ENCODE data around the gene RIC1.
A peak's percentile ranks its signal among the peaks of the same experiment; 100 is the strongest.
"Not testable (repeated sequence)": the region's sequence is repeated elsewhere in the genome, so short reads cannot be mapped to it uniquely, and the experiment has no call there.

RIC1 gene

DNA sequence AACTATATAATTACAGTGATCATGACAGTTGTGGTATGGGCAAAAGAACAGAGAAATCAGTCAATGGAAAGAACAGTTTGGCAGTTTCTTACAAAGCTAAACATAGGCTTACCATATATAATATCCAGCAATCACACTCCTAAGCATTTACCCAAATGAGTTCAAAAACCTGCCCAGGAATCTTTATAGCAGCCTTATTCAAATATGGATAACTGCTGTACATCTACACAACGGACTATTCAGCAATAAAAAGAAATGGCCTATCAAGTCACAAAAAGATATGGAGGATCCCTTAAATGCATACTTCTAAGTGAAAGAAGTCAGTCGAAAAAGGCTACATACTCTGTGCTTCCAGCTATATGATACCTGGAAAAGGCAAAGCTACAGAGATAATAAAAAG, 167.4 kb downstream of the RIC1 start:
- TF ChIP-seq, protein P1, sequence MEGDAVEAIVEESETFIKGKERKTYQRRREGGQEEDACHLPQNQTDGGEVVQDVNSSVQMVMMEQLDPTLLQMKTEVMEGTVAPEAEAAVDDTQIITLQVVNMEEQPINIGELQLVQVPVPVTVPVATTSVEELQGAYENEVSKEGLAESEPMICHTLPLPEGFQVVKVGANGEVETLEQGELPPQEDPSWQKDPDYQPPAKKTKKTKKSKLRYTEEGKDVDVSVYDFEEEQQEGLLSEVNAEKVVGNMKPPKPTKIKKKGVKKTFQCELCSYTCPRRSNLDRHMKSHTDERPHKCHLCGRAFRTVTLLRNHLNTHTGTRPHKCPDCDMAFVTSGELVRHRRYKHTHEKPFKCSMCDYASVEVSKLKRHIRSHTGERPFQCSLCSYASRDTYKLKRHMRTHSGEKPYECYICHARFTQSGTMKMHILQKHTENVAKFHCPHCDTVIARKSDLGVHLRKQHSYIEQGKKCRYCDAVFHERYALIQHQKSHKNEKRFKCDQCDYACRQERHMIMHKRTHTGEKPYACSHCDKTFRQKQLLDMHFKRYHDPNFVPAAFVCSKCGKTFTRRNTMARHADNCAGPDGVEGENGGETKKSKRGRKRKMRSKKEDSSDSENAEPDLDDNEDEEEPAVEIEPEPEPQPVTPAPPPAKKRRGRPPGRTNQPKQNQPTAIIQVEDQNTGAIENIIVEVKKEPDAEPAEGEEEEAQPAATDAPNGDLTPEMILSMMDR (IDR thresholded peaks at IDR 0.05; ENCODE audit: insufficient read depth, low read depth, low read length, missing control alignments), result no peak
- no peak for DNase-seq (ENCODE audit: low read depth)
- no peak overlapping the region for H3K4me3 ChIP-seq (ENCODE audit: low read length)

GRCh38 chr9:5798581-5798980, 169.7 kb downstream of the RIC1 start:
- DNase-seq (ENCODE audit: low read depth), result no peak
- no peak overlapping the region for H3K4me3 ChIP-seq (ENCODE audit: low read length)
- TF ChIP-seq, protein P1 (IDR thresholded peaks at IDR 0.05; ENCODE audit: insufficient read depth, low read depth, low read length, missing control alignments), result no peak

- DNase-seq (ENCODE audit: low read depth), result peak; percentile 57
- H3K4me3 ChIP-seq (ENCODE audit: low read length), result no peak overlapping the region
These were observed 170.4 kb downstream of the RIC1 start for GRCh38 chr9:5799314-5799713.

DNA sequence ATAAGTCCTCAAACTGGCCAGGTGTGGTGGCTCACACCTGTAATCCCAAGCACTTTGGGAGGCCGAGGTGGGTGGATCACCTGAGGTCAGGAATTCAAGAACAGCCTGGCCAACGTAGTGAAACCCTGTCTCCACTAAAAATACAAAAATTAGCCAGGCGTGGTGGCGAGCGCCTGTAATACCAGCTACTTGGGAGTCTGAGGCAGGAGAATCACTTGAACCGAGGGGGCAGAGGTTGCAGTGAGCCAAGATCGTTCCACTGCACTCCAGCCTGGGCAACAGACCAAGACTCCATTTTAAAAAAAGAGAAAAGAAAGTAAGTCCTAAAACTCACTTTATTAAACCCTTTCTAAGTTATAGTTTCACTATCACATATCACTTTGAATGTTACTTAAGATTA, 171.5 kb downstream of the RIC1 start:
- not testable (repeated sequence) for H3K4me3 ChIP-seq (ENCODE audit: low read length); DNase-seq (ENCODE audit: low read depth)

More at GRCh38 chr9:5799314-5799713, 170.4 kb downstream of the RIC1 start:
- TF ChIP-seq, protein P1 (IDR thresholded peaks at IDR 0.05; ENCODE audit: insufficient read depth, low read depth, low read length, missing control alignments), result peak; percentile 95

- H3K4me3 ChIP-seq (ENCODE audit: low read length), result no peak overlapping the region
- TF ChIP-seq, protein P1 (IDR thresholded peaks at IDR 0.05; ENCODE audit: insufficient read depth, low read depth, low read length, missing control alignments), result no peak
- peak; percentile 11 for DNase-seq (ENCODE audit: low read depth)
These were observed 172.2 kb downstream of the RIC1 start for GRCh38 chr9:5800969-5801738.

DNA sequence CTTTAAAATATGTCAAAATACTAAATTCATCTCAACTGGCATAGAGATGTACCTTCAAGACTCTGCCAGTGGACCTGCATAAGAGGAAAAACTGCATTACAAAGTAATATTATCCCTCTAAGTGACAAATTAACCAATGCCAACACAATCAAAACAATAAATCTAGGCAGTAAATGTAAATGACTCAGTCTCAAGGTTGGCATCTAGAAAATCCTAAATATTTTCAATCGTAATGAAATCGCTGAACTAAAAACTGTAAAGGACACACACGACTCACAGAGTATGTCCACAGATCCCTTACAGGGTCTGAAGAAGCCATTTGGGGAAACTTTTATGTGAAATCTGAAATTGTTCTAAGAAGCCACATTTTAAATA, 172.8 kb downstream of the RIC1 start:
- H3K4me3 ChIP-seq (ENCODE audit: low read length), result no peak overlapping the region

DNA sequence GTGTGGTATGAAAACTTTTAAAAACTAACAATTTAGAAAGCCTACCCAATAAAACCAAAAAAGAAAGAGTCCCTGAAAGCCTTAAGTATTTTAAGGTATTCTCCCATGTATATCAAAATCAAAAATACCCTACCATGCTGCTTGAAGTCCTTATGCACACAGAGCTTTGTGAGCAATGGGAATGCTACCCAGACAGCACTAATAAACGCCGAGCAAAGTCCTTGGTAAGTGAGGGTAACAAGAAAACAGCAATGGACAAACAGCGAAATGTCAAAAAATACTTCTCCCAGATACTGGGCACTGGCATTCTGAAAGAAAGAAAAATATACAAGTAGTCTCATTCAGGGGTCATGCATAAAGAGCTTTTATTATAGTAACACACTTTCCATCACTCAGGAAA, 176.6 kb downstream of the RIC1 start:
- TF ChIP-seq, protein P1 (IDR thresholded peaks at IDR 0.05; ENCODE audit: insufficient read depth, low read depth, low read length, missing control alignments), result no peak
- no peak for DNase-seq (ENCODE audit: low read depth)

More for the DNA sequence above, 172.8 kb downstream of the RIC1 start:
- no peak for DNase-seq (ENCODE audit: low read depth)
- TF ChIP-seq, protein P1 (IDR thresholded peaks at IDR 0.05; ENCODE audit: insufficient read depth, low read depth, low read length, missing control alignments), result no peak

More for the DNA sequence above, 176.6 kb downstream of the RIC1 start:
- H3K4me3 ChIP-seq (ENCODE audit: low read length), result no peak overlapping the region

Measured in epithelial cell of esophagus (primary cell).